HEK293 (cell line): ENCODE results near the gene TM4SF1.

ENCODE experiments used
- CTCF ChIA-PET: fragments of 350-600 bp; formaldehyde crosslinking; extraction: SDS; loops from one replicate; lab custom pipeline; 2021; ENCODE audit warnings: antibody characterized with exemption; lab: Yijun Ruan, JAX
- POLR2A ChIA-PET: fragments of 300-600 bp; formaldehyde crosslinking; extraction: SDS; loops from one replicate; lab custom pipeline; 2020; ENCODE audit warnings: antibody characterized with exemption, inconsistent platforms; lab: Yijun Ruan, JAX
- H3K27ac ChIP-seq: fragments of 200-500 bp; sonication (Bioruptor generic); 2 replicates; pipeline ENCODE4 v1.5.1; 2014; ENCODE audit warnings: low read depth, low read length, control low read depth, inconsistent platforms; ENCODE audit errors: extremely low read depth
- H3K36me3 ChIP-seq, 2 experiments: fragments of 200-500 bp in 1 of 2; sonication (Bioruptor generic) in 1 of 2; 1 replicate in 1 of 2; 2 replicates in 1 of 2; pipeline ENCODE4 v1.5.1; 2014 to 2017; ENCODE audit warnings: inconsistent platforms in 2 of 2, low read length in 2 of 2; ENCODE audit not compliant: control insufficient read depth in 2 of 2, insufficient read depth in 1 of 2
- H3K4me1 ChIP-seq: fragments of 200-500 bp; sonication (Bioruptor generic); 2 replicates; pipeline ENCODE4 v1.5.1; 2014; ENCODE audit warnings: mild to moderate bottlenecking, low read length, inconsistent platforms; ENCODE audit not compliant: control insufficient read depth, insufficient read depth
- H3K4me3 ChIP-seq: 2 replicates; pipeline ENCODE4 v1.5.1; 2011; ENCODE audit warnings: low read depth, mild to moderate bottlenecking, control low read depth, low read length, moderate library complexity
- H3K9me3 ChIP-seq: fragments of 200-500 bp; sonication (Bioruptor generic); 2 replicates; pipeline ENCODE4 v1.5.1; 2014; ENCODE audit warnings: low read depth, low read length, inconsistent platforms; ENCODE audit not compliant: control insufficient read depth, insufficient read depth
- BCL6B ChIP-seq: fragments of 450-650 bp; formaldehyde crosslinking; IDR thresholded peaks from 2 replicates; pipeline ENCODE4 v1.5.1; 2017; ENCODE audit warnings: missing biosample characterization, missing genetic modification characterization
- ELK4 ChIP-seq: IDR thresholded peaks from 2 replicates; pipeline ENCODE4 v1.6.1; 2011; ENCODE audit warnings: mild to moderate bottlenecking, low read depth, low read length, borderline replicate concordance
- GLIS1 ChIP-seq: fragments of 450-650 bp; formaldehyde crosslinking; IDR thresholded peaks from 2 replicates; pipeline ENCODE4 v1.5.1; 2016; ENCODE audit warnings: missing biosample characterization, missing genetic modification characterization
- KLF1 ChIP-seq: fragments of 450-650 bp; formaldehyde crosslinking; IDR thresholded peaks from 2 replicates; pipeline ENCODE4 v1.5.1; 2016; ENCODE audit warnings: missing biosample characterization, missing genetic modification characterization
- KLF9 ChIP-seq: fragments of 450-650 bp; formaldehyde crosslinking; IDR thresholded peaks from 2 replicates; pipeline ENCODE4 v1.5.1; 2016; ENCODE audit warnings: missing biosample characterization, missing genetic modification characterization, low read depth
- PRDM10 ChIP-seq: fragments of 450-650 bp; formaldehyde crosslinking; IDR thresholded peaks from 2 replicates; pipeline ENCODE4 v1.5.1; 2016; ENCODE audit warnings: missing biosample characterization, missing genetic modification characterization
- PRDM2 ChIP-seq: fragments of 450-650 bp; formaldehyde crosslinking; IDR thresholded peaks from 2 replicates; pipeline ENCODE4 v1.5.1; 2016; ENCODE audit warnings: missing biosample characterization, missing genetic modification characterization, borderline replicate concordance
- ZBTB6 ChIP-seq: fragments of 450-650 bp; formaldehyde crosslinking; IDR thresholded peaks from 2 replicates; pipeline ENCODE4 v1.5.1; 2017; ENCODE audit warnings: missing biosample characterization, missing genetic modification characterization
- ZEB2 ChIP-seq: fragments of 450-650 bp; formaldehyde crosslinking; IDR thresholded peaks from 2 replicates; pipeline ENCODE4 v1.5.1; 2016; ENCODE audit warnings: missing biosample characterization, missing genetic modification characterization
- ZNF132 ChIP-seq: fragments of 450-650 bp; formaldehyde crosslinking; IDR thresholded peaks from 2 replicates; pipeline ENCODE4 v1.5.1; 2017; ENCODE audit warnings: missing biosample characterization, missing genetic modification characterization, borderline replicate concordance
- ZNF146 ChIP-seq: fragments of 450-650 bp; formaldehyde crosslinking; IDR thresholded peaks from 2 replicates; pipeline ENCODE4 v1.5.1; 2016; ENCODE audit warnings: missing biosample characterization, missing genetic modification characterization
- ZNF169 ChIP-seq: fragments of 450-650 bp; formaldehyde crosslinking; IDR thresholded peaks from 2 replicates; pipeline ENCODE4 v1.5.1; 2016; ENCODE audit warnings: missing biosample characterization, missing genetic modification characterization
- ZNF174 ChIP-seq: fragments of 450-650 bp; formaldehyde crosslinking; IDR thresholded peaks from 2 replicates; pipeline ENCODE4 v1.5.0; 2017; ENCODE audit warnings: missing biosample characterization, mild to moderate bottlenecking, missing genetic modification characterization
- ZNF184 ChIP-seq: fragments of 450-650 bp; IDR thresholded peaks from 2 replicates; pipeline ENCODE4 v1.5.1; 2018; ENCODE audit warnings: missing biosample characterization, mild to moderate bottlenecking, missing genetic modification characterization
- ZNF416 ChIP-seq: fragments of 450-650 bp; formaldehyde crosslinking; IDR thresholded peaks from 2 replicates; pipeline ENCODE4 v1.5.1; 2016; ENCODE audit warnings: missing biosample characterization, missing genetic modification characterization
- ZNF624 ChIP-seq: fragments of 450-650 bp; formaldehyde crosslinking; IDR thresholded peaks from 2 replicates; pipeline ENCODE4 v1.5.1; 2017; ENCODE audit warnings: missing biosample characterization, missing genetic modification characterization
- ZNF645 ChIP-seq: fragments of 450-650 bp; formaldehyde crosslinking; IDR thresholded peaks from 2 replicates; pipeline ENCODE4; 2016; ENCODE audit warnings: missing biosample characterization, missing genetic modification characterization
- ZNF704 ChIP-seq: fragments of 450-650 bp; formaldehyde crosslinking; IDR thresholded peaks from 2 replicates; pipeline ENCODE4 v1.5.1; 2016; ENCODE audit warnings: missing biosample characterization, missing genetic modification characterization

The TM4SF1 gene

GRCh38 chr3:149362366-149362765 is 15.1 kb downstream of the TM4SF1 start:
- Histone ChIP-seq H3K4me3 (no peak overlapping the region), H3K36me3 (no peaks in the 10 kb centered on the region), H3K27ac (no peak overlapping the region)
- POLR2A ChIA-PET = no interaction called here
- TF ChIP-seq ZNF645 (tag by site-specific recombination) (no peak), ZNF174 (tag by site-specific recombination) (no peak), ZNF146 (tag by site-specific recombination) (no peak), ZNF169 (tag by site-specific recombination) (no peak), ZEB2 (no peak), PRDM10 (tag by site-specific recombination) (no peak), KLF1 (tag by site-specific recombination) (no peak), ZNF132 (tag by site-specific recombination) (no peak), GLIS1 (tag by site-specific recombination) (no peak), ELK4 (no peak), KLF9 (tag by site-specific recombination) (no peak), BCL6B (tag by site-specific recombination) (no peak), ZNF416 (tag by site-specific recombination) (no peak), ZNF184 (tag by site-specific recombination) (no peak), ZNF704 (tag by site-specific recombination) (no peak), PRDM2 (tag by site-specific recombination) (no peak), ZBTB6 (no peak), ZNF624 (tag by site-specific recombination) (no peak)
- TF ChIP-seq, all 188 proteins: peak for 0
- Histone ChIP-seq H3K4me1 (no peaks in the 10 kb centered on the region), H3K9me3 (no peaks in the 10 kb centered on the region)
- CTCF ChIA-PET = interaction anchor here (0.8 to 1.7 kb wide), 2 partner anchors 9 to 11 kb away, joined by 3 to 9 read pairs; no protein-coding TSS in a partner anchor
